Right forelimb (tissue), 1 donor: ENCODE data around the gene EFCAB13.
"Not testable (repeated sequence)": the region's sequence is repeated elsewhere in the genome, so short reads cannot be mapped to it uniquely, and the experiment has no call there.

ENCODE experiments used
- DNase-seq: peaks from one replicate; pipeline ENCODE4 v3.0.0-alpha.2; 2018

Gene EFCAB13

GRCh38 chr17:47427985-47428384, 104.2 kb downstream of the EFCAB13 start:
- no peak for DNase-seq

GRCh38 chr17:47432240-47432639, 108.5 kb downstream of the EFCAB13 start:
- not testable (repeated sequence) for DNase-seq

GRCh38 chr17:47465165-47465564, 141.4 kb downstream of the EFCAB13 start:
- DNase-seq = no peak

- DNase-seq = not testable (repeated sequence)
Observed at GRCh38 chr17:47466976-47467375, 143.2 kb downstream of the EFCAB13 start.

GRCh38 chr17:47470836-47471235, 147.1 kb downstream of the EFCAB13 start:
- no peak for DNase-seq

GRCh38 chr17:47472073-47472472, 148.3 kb downstream of the EFCAB13 start:
- not testable (repeated sequence) for DNase-seq
